PC-9 (cell line): ENCODE results near the gene OPALIN. TPM values are rescaled to one million over a fixed set of nuclear protein-coding genes. Genes with fewer than 3 reads are reported as not detected.

Source experiments
- BruUV-seq: library from RNA; stranded (reverse); fragments of 400-500 nt; replicated peaks from 2 replicates; lab custom pipeline; 2021; lab: Mats Ljungman, UMichigan
- CTCF ChIA-PET: fragments of 300-600 bp; sonication (Branson Sonifier 250); formaldehyde crosslinking; loops from one replicate; lab custom pipeline; 2022; ENCODE audit warnings: antibody characterized with exemption; lab: Charles Lee
- POLR2A ChIA-PET: fragments of 300-600 bp; sonication (Branson Sonifier 250); formaldehyde crosslinking; loops from one replicate; lab custom pipeline; 2022; ENCODE audit warnings: antibody characterized with exemption; ENCODE audit not compliant: unreplicated experiment; lab: Charles Lee
- DNase-seq, 2 experiments: peaks; one replicate each; pipeline versions ENCODE4 v3.0.0 to v3.0.0-alpha.2; 2015 to 2022; ENCODE audit warnings: mixed read lengths in 1 of 2
- H2AFZ ChIP-seq: fragments of 200-600 bp; sonication (generic); 2 replicates; pipeline ENCODE4 v1.8.1; 2017; ENCODE audit warnings: antibody characterized with exemption
- H3F3A ChIP-seq: fragments of 200-600 bp; sonication (generic); 2 replicates; pipeline ENCODE4 v1.8.1; 2017; ENCODE audit warnings: antibody characterized with exemption, mild to moderate bottlenecking, low read depth; ENCODE audit not compliant: insufficient read depth
- H3K27ac ChIP-seq: fragments of 200-600 bp; sonication (generic); 2 replicates; pipeline ENCODE4 v1.6.1; 2016; ENCODE audit warnings: mixed run types
- H3K27me3 ChIP-seq: fragments of 200-600 bp; sonication (generic); 2 replicates; pipeline ENCODE4 v1.6.1; 2016; ENCODE audit warnings: low read depth, mixed run types; ENCODE audit not compliant: insufficient read depth
- H3K36me3 ChIP-seq: fragments of 200-600 bp; sonication (generic); 2 replicates; pipeline ENCODE4 v1.6.1; 2016; ENCODE audit warnings: low read depth, mixed run types
- H3K4me1 ChIP-seq: fragments of 200-600 bp; sonication (generic); replicated peaks from 2 replicates; pipeline ENCODE4 v1.6.1; 2016; ENCODE audit warnings: mixed run types; ENCODE audit not compliant: insufficient read depth
- H3K4me2 ChIP-seq: fragments of 200-600 bp; sonication (generic); 2 replicates; pipeline ENCODE4 v1.6.1; 2017; ENCODE audit warnings: mixed run types
- H3K4me3 ChIP-seq: fragments of 200-600 bp; sonication (generic); 2 replicates; pipeline ENCODE4 v1.6.1; 2016; ENCODE audit warnings: mixed run types
- H3K79me2 ChIP-seq: fragments of 200-600 bp; sonication (generic); 2 replicates; pipeline ENCODE4 v1.6.1; 2017; ENCODE audit warnings: low read depth, mixed run types
- H3K9me2 ChIP-seq: fragments of 200-600 bp; sonication (generic); 2 replicates; pipeline ENCODE4 v1.8.1; 2017; ENCODE audit warnings: mild to moderate bottlenecking; ENCODE audit not compliant: insufficient read depth
- H3K9me3 ChIP-seq: fragments of 200-600 bp; sonication (generic); 2 replicates; pipeline ENCODE4 v1.8.1; 2016; ENCODE audit warnings: low read depth; ENCODE audit not compliant: insufficient read depth
- H4K20me1 ChIP-seq: fragments of 200-600 bp; sonication (generic); 2 replicates; pipeline ENCODE4 v1.8.1; 2017; ENCODE audit not compliant: insufficient read depth
- EZH2 ChIP-seq: fragments of 200-600 bp; sonication (generic); IDR thresholded peaks from 2 replicates; pipeline ENCODE4 v1.8.0; 2017; ENCODE audit warnings: antibody characterized with exemption, low read depth
- intact Hi-C: fragments of 100-400 bp; cut with micrococcal nuclease; formaldehyde crosslinking; loops from one replicate; pipeline ENCODE4 v1.10.0; 2022; ENCODE audit not compliant: unreplicated experiment
- total RNA-seq: library from RNA; stranded (reverse); gene quantifications from 2 replicates; pipeline ENCODE4 v1.2.3, GENCODE V29; 2021
- TF ChIP-seq, protein P1 (sequence below): fragments of 200-600 bp; sonication (generic); conservative IDR thresholded peaks from 2 replicates; pipeline ENCODE4 v1.6.1; 2017; ENCODE audit warnings: mixed run types, antibody characterized with exemption, mild to moderate bottlenecking, moderate library complexity

The OPALIN gene
- total RNA-seq, 1 experiment from 2014 or later = not detected

DNA sequence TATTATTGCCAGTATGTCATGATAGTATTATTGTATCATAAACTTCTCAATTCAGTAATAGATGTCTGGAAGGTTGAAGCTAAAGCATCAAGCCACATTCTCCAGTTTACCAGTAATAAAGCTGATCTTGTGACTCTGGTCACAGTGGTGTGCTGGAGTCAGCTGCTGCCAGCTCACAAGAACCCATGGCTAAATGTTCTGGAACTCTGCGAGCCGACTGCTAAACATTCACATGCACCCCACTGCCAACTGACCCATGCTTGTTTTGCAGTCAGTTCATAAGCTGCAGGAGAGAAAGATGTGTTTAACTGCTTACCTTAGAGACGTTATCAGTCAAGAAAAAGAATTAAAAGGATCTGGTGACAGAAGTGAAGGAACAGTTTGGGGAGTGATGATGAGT lies 60.4 kb downstream of the OPALIN start:
- Histone ChIP-seq H3K9me2 (no peaks in the 10 kb centered on the region), H3K79me2 (no peaks in the 10 kb centered on the region), H2AFZ (no peak overlapping the region), H3K9me3 (no peaks in the 10 kb centered on the region), H3K27me3 (peaks cover 4% of the 10 kb centered on the region; the same call in 1 of the 2 replicates), H3K4me3 (no peak overlapping the region), H3F3A (no peaks in the 10 kb centered on the region), H4K20me1 (no peaks in the 10 kb centered on the region), H3K36me3 (no peaks in the 10 kb centered on the region), H3K4me2 (no peak overlapping the region), H3K4me1 (no peaks in the 10 kb centered on the region), H3K27ac (no peak overlapping the region)
- intact Hi-C loops = no loop called here
- ChIA-PET CTCF (no interaction called here), POLR2A (no interaction called here)
- BruUV-seq = no TSS peak
- DNase-seq = no peak
- no peak for TF ChIP-seq EZH2
- TF ChIP-seq, protein P1, sequence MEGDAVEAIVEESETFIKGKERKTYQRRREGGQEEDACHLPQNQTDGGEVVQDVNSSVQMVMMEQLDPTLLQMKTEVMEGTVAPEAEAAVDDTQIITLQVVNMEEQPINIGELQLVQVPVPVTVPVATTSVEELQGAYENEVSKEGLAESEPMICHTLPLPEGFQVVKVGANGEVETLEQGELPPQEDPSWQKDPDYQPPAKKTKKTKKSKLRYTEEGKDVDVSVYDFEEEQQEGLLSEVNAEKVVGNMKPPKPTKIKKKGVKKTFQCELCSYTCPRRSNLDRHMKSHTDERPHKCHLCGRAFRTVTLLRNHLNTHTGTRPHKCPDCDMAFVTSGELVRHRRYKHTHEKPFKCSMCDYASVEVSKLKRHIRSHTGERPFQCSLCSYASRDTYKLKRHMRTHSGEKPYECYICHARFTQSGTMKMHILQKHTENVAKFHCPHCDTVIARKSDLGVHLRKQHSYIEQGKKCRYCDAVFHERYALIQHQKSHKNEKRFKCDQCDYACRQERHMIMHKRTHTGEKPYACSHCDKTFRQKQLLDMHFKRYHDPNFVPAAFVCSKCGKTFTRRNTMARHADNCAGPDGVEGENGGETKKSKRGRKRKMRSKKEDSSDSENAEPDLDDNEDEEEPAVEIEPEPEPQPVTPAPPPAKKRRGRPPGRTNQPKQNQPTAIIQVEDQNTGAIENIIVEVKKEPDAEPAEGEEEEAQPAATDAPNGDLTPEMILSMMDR = no peak

DNA sequence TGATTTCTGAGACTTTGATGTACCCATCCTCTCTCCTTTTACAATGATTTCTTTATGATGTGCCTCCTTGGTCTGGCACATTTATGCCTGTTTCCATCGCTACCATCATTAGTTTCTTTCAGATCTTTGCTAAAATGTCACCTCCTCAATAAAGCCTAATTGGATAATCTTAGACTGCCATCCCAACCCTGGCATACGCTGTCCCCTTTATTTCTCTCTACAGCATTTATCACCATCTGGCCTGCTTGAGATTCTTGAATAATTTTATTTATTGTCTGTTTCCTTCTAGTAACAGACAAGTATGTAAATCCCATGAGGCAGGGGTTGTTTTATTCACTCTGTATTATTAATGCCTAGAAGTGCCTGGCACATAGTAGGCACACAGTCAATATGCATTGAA lies 61.3 kb downstream of the OPALIN start:
- TF ChIP-seq, protein P1 = no peak
- no peak for TF ChIP-seq EZH2
- H3K4me1 ChIP-seq = no peaks in the 10 kb centered on the region
- H3K27me3 ChIP-seq = peaks cover 4% of the 10 kb centered on the region; the same call in 1 of the 2 replicates
- no peaks in the 10 kb centered on the region for H3K79me2 ChIP-seq
- ChIA-PET CTCF (no interaction called here), POLR2A (no interaction called here)
- no peak overlapping the region for H3K4me3 ChIP-seq
- H3K9me3 ChIP-seq = no peaks in the 10 kb centered on the region
- no peak overlapping the region for H3K27ac ChIP-seq
- no peaks in the 10 kb centered on the region for H3F3A ChIP-seq
- H3K9me2 ChIP-seq = no peaks in the 10 kb centered on the region
- no peaks in the 10 kb centered on the region for H3K36me3 ChIP-seq
- BruUV-seq = no TSS peak
- no peak overlapping the region for H2AFZ ChIP-seq
- no peak overlapping the region for H3K4me2 ChIP-seq
- no peaks in the 10 kb centered on the region for H4K20me1 ChIP-seq
- DNase-seq = no peak
- intact Hi-C loops = no loop called here

- no peaks in the 10 kb centered on the region for H3F3A ChIP-seq
- no TSS peak for BruUV-seq
- no peaks in the 10 kb centered on the region for H4K20me1 ChIP-seq
- POLR2A ChIA-PET = no interaction called here
- H3K36me3 ChIP-seq = no peaks in the 10 kb centered on the region
- intact Hi-C loops = no loop called here
- no peak overlapping the region for H3K27ac ChIP-seq
- no peak overlapping the region for H2AFZ ChIP-seq
- no peaks in the 10 kb centered on the region for H3K9me3 ChIP-seq
- H3K4me3 ChIP-seq = no peak overlapping the region
- no peaks in the 10 kb centered on the region for H3K79me2 ChIP-seq
- CTCF ChIA-PET = no interaction called here
- no peaks in the 10 kb centered on the region for H3K4me1 ChIP-seq
- TF ChIP-seq EZH2 = no peak
- TF ChIP-seq, protein P1 = no peak
- DNase-seq = no peak
- peaks cover 1% of the 10 kb centered on the region; the same call in 1 of the 2 replicates for H3K27me3 ChIP-seq
- H3K9me2 ChIP-seq = no peaks in the 10 kb centered on the region
- no peak overlapping the region for H3K4me2 ChIP-seq
Measured at GRCh38 chr10:96295475-96295874, 63.3 kb downstream of the OPALIN start.

Other genes starting within 250 kb of the OPALIN start
- gene ZNF518A, start 228.7 kb downstream of the OPALIN start, total RNA-seq = 11.4 and 12.6 TPM in 2 replicates
- 0.98 and 1.0 TPM in 2 replicates for gene BLNK, start 87.4 kb downstream of the OPALIN start, total RNA-seq
- gene DNTT, start 54.6 kb downstream of the OPALIN start, total RNA-seq = not detected in 2 replicates
- gene TLL2, start 154.9 kb upstream of the OPALIN start, total RNA-seq = 0.15 TPM in 1 of 2 replicates, not detected in the other
- gene TM9SF3, start 228.0 kb upstream of the OPALIN start, total RNA-seq = 72.6 and 75.2 TPM in 2 replicates